Stimulated activated CD4-positive, alpha-beta T cell treated with anti-CD3 and anti-CD28 coated beads, Interleukin-15, amount 100 ng/mL, for 24 hours (primary cell): ENCODE measurements around the gene BDKRB2.

Experiments used
- DNase-seq: peaks from one replicate; pipeline ENCODE4 v3.0.0-alpha.2; 2020

BDKRB2 gene

GRCh38 chr14:96274122-96274521 is 69.5 kb downstream of the BDKRB2 start:
- DNase-seq, result no peak

GRCh38 chr14:96274543-96274942 is 69.9 kb downstream of the BDKRB2 start:
- DNase-seq, result no peak

- DNase-seq, result peak; percentile 81
These were observed 70.8 kb downstream of the BDKRB2 start for GRCh38 chr14:96275177-96276112.

- no peak for DNase-seq
These were observed 73.3 kb downstream of the BDKRB2 start for GRCh38 chr14:96277890-96278289.

- no peak for DNase-seq
These were observed 74.9 kb downstream of the BDKRB2 start for GRCh38 chr14:96279564-96279963.

GRCh38 chr14:96280104-96280503 is 75.5 kb downstream of the BDKRB2 start:
- DNase-seq, result no peak

- no peak for DNase-seq
These were observed 76.8 kb downstream of the BDKRB2 start for GRCh38 chr14:96281486-96281885.

GRCh38 chr14:96284008-96284407 is 79.4 kb downstream of the BDKRB2 start:
- DNase-seq, result no peak

GRCh38 chr14:96284430-96284829 is 79.8 kb downstream of the BDKRB2 start:
- DNase-seq, result no peak

- DNase-seq, result no peak
These were observed 81.0 kb downstream of the BDKRB2 start for GRCh38 chr14:96285667-96286066.

GRCh38 chr14:96286251-96286650 is 81.6 kb downstream of the BDKRB2 start:
- DNase-seq, result no peak

GRCh38 chr14:96287856-96288255 is 83.2 kb downstream of the BDKRB2 start:
- no peak for DNase-seq
